HEK293T (cell line): ENCODE measurements around the gene IL24.
"Not testable (repeated sequence)": the region's sequence is repeated elsewhere in the genome, so short reads cannot be mapped to it uniquely, and the experiment has no call there.

Experiments
- CTCF ChIA-PET: fragments of 350-600 bp; formaldehyde crosslinking; extraction: SDS; loops from one replicate; lab custom pipeline; 2021; ENCODE audit warnings: antibody characterized with exemption, inconsistent platforms; lab: Yijun Ruan, JAX
- POLR2A ChIA-PET: fragments of 350-600 bp; formaldehyde crosslinking; extraction: SDS; loops from one replicate; lab custom pipeline; 2020; ENCODE audit warnings: antibody characterized with exemption, inconsistent platforms; lab: Yijun Ruan, JAX
- DNase-seq: peaks from one replicate; pipeline ENCODE4 v3.0.0; 2012; ENCODE audit warnings: mixed read lengths; ENCODE audit errors: extremely low spot score
- ARNT ChIP-seq: fragments of 450-650 bp; IDR thresholded peaks from 2 replicates; pipeline ENCODE4 v1.6.1; 2017; ENCODE audit warnings: mild to moderate bottlenecking
- BHLHE40 ChIP-seq: fragments of 450-650 bp; IDR thresholded peaks from 2 replicates; pipeline ENCODE4 v1.6.1; 2016; ENCODE audit warnings: mild to moderate bottlenecking, moderate library complexity, borderline replicate concordance
- CTBP1 ChIP-seq: fragments of 450-650 bp; IDR thresholded peaks from 2 replicates; pipeline ENCODE4 v1.6.1; 2016; ENCODE audit warnings: borderline replicate concordance
- ELF4 ChIP-seq: fragments of 450-650 bp; IDR thresholded peaks from 2 replicates; pipeline ENCODE4 v1.6.1; 2017; ENCODE audit warnings: antibody characterized with exemption
- FOXA1 ChIP-seq: fragments of 450-650 bp; IDR thresholded peaks from 2 replicates; pipeline ENCODE4 v1.6.1; 2016; ENCODE audit warnings: mild to moderate bottlenecking
- FOXK2 ChIP-seq: fragments of 450-650 bp; IDR thresholded peaks from 2 replicates; pipeline ENCODE4 v1.6.1; 2016; ENCODE audit warnings: mild to moderate bottlenecking
- FOXM1 ChIP-seq: fragments of 450-650 bp; IDR thresholded peaks from 2 replicates; pipeline ENCODE4 v1.6.1; 2017; ENCODE audit warnings: mild to moderate bottlenecking, borderline replicate concordance
- HDGF ChIP-seq: fragments of 450-650 bp; IDR thresholded peaks from 2 replicates; pipeline ENCODE4 v1.6.1; 2017; ENCODE audit warnings: antibody characterized with exemption, borderline replicate concordance
- L3MBTL2 ChIP-seq: fragments of 450-650 bp; conservative IDR thresholded peaks from 2 replicates; pipeline ENCODE4 v1.6.1; 2016; ENCODE audit warnings: mild to moderate bottlenecking
- LEF1 ChIP-seq: fragments of 450-650 bp; IDR thresholded peaks from 2 replicates; pipeline ENCODE4 v1.6.1; 2017; ENCODE audit warnings: mild to moderate bottlenecking, borderline replicate concordance
- NFRKB ChIP-seq: fragments of 450-650 bp; IDR thresholded peaks from 2 replicates; pipeline ENCODE4 v1.6.1; 2016; ENCODE audit warnings: mild to moderate bottlenecking, moderate library complexity
- PKNOX1 ChIP-seq: fragments of 450-650 bp; IDR thresholded peaks from 2 replicates; pipeline ENCODE4 v1.6.1; 2016
- SP1 ChIP-seq: fragments of 450-650 bp; IDR thresholded peaks from 2 replicates; pipeline ENCODE4 v1.6.1; 2017
- SUZ12 ChIP-seq: fragments of 450-650 bp; IDR thresholded peaks from 2 replicates; pipeline ENCODE4 v1.6.1; 2016; ENCODE audit warnings: mild to moderate bottlenecking
- TARDBP ChIP-seq: fragments of 450-650 bp; IDR thresholded peaks from 2 replicates; pipeline ENCODE4 v1.6.1; 2016
- ZNF384 ChIP-seq: fragments of 450-650 bp; IDR thresholded peaks from 2 replicates; pipeline ENCODE4 v1.6.1; 2016

The IL24 gene

GRCh38 chr1:206897175-206897574 lies at the start of gene IL24:
Gene IL24, plus strand, starts transcription at chr1:206897443. Its CDS starts 390 bp downstream, at chr1:206897833.
- no peak for TF ChIP-seq FOXK2
- no peak for TF ChIP-seq BHLHE40
- TF ChIP-seq SP1 = no peak
- TF ChIP-seq ZNF384 = no peak
- no peak for TF ChIP-seq FOXA1
- TF ChIP-seq LEF1 = no peak
- TF ChIP-seq TARDBP = no peak
- no peak for TF ChIP-seq HDGF
- no peak for TF ChIP-seq L3MBTL2
- TF ChIP-seq NFRKB = no peak
- no peak for TF ChIP-seq FOXM1
- no peak for TF ChIP-seq PKNOX1
- no peak for TF ChIP-seq CTBP1
- TF ChIP-seq ARNT = no peak
- no peak for TF ChIP-seq ELF4
- no peak for TF ChIP-seq SUZ12
- POLR2A ChIA-PET = no interaction called here
- no peak for DNase-seq
- CTCF ChIA-PET = interaction anchor here (0.6 kb wide), 1 partner anchor 233 kb away, joined by 3 read pairs; no protein-coding TSS in a partner anchor

GRCh38 chr1:206847946-206848345 lies 49.3 kb upstream of the IL24 start:
- POLR2A ChIA-PET = no interaction called here
- CTCF ChIA-PET = no interaction called here
- TF ChIP-seq TARDBP (no peak), FOXA1 (no peak), FOXK2 (no peak), PKNOX1 (no peak), BHLHE40 (no peak), NFRKB (no peak), LEF1 (no peak), ZNF384 (no peak)
- DNase-seq = no peak

GRCh38 chr1:206850401-206850800 lies 46.8 kb upstream of the IL24 start:
- TF ChIP-seq SP1 = no peak
- TF ChIP-seq TARDBP = no peak
- no peak for TF ChIP-seq HDGF
- TF ChIP-seq L3MBTL2 = no peak
- no peak for TF ChIP-seq FOXA1
- TF ChIP-seq ZNF384 = no peak
- no peak for TF ChIP-seq SUZ12
- no peak for TF ChIP-seq CTBP1
- TF ChIP-seq ARNT = no peak
- TF ChIP-seq FOXK2 = no peak
- TF ChIP-seq FOXM1 = no peak
- ChIA-PET POLR2A (no interaction called here), CTCF (no interaction called here)
- DNase-seq = no peak

- no peak for TF ChIP-seq PKNOX1
- CTCF ChIA-PET = no interaction called here
- POLR2A ChIA-PET = no interaction called here
- no peak for DNase-seq
Observed at GRCh38 chr1:206851341-206852010, 45.8 kb upstream of the IL24 start.

- DNase-seq, CTCF ChIA-PET, POLR2A ChIA-PET: not testable (repeated sequence)
Observed at GRCh38 chr1:206852662-206853061, 44.6 kb upstream of the IL24 start.

GRCh38 chr1:206853696-206854095 lies 43.5 kb upstream of the IL24 start:
- POLR2A ChIA-PET, DNase-seq, CTCF ChIA-PET: not testable (repeated sequence)

- no peak for DNase-seq
- CTCF ChIA-PET = no interaction called here
- POLR2A ChIA-PET = no interaction called here
- TF ChIP-seq L3MBTL2 (no peak), SUZ12 (no peak), FOXA1 (no peak), ZNF384 (peak; percentile 83), CTBP1 (peak; percentile 44; the same call in 1 of the 2 replicates)
Observed at GRCh38 chr1:206854401-206855129, 42.7 kb upstream of the IL24 start.
